Measurements from ENCODE around the gene G2E3. TPM values are rescaled to one million over a fixed set of nuclear protein-coding genes. Genes with fewer than 3 reads are reported as not detected.
"Not testable (repeated sequence)": the region's sequence is repeated elsewhere in the genome, so short reads cannot be mapped to it uniquely, and the experiment has no call there.

Gene G2E3
- total RNA-seq, 1 donor from 2014 or later: 39.3 TPM

DNA sequence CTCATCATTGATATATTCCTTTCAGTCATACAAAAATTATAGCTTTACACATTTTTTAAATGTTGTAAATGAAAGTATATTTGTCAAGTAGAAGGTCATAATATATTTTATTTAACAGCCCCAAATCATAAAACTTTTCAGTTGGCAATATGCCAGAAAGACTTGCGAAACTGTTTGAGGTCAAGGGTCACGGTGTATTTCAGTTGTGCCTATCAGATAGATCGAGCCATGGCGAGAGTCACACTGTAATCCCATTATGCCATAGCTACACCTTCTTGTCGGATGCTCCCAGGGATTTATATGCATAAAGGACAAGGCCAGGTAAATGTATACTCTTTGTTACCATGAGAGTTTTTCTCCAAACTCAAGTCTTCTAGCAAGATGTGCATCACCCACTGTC lies 26.7 kb upstream of the G2E3 start:
- peaks cover 7% of the 10 kb centered on the region for H3K27me3 Mint-ChIP-seq (ENCODE audit: low read depth)
- no peaks in the 10 kb centered on the region for H3K9me3 Mint-ChIP-seq
- H3K4me1 Mint-ChIP-seq: no peaks in the 10 kb centered on the region
- H3K27ac Mint-ChIP-seq: no peak overlapping the region
- H3K4me3 Mint-ChIP-seq: no peak overlapping the region
- TF ChIP-seq, protein P1, sequence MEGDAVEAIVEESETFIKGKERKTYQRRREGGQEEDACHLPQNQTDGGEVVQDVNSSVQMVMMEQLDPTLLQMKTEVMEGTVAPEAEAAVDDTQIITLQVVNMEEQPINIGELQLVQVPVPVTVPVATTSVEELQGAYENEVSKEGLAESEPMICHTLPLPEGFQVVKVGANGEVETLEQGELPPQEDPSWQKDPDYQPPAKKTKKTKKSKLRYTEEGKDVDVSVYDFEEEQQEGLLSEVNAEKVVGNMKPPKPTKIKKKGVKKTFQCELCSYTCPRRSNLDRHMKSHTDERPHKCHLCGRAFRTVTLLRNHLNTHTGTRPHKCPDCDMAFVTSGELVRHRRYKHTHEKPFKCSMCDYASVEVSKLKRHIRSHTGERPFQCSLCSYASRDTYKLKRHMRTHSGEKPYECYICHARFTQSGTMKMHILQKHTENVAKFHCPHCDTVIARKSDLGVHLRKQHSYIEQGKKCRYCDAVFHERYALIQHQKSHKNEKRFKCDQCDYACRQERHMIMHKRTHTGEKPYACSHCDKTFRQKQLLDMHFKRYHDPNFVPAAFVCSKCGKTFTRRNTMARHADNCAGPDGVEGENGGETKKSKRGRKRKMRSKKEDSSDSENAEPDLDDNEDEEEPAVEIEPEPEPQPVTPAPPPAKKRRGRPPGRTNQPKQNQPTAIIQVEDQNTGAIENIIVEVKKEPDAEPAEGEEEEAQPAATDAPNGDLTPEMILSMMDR (IDR thresholded peaks at IDR 0.05; ENCODE audit: unreplicated experiment): no peak
- DNase-seq (ENCODE audit: low spot score in 2 of 2, unreplicated experiment in 2 of 2): no peak
- H3K36me3 Mint-ChIP-seq: no peaks in the 10 kb centered on the region

DNA sequence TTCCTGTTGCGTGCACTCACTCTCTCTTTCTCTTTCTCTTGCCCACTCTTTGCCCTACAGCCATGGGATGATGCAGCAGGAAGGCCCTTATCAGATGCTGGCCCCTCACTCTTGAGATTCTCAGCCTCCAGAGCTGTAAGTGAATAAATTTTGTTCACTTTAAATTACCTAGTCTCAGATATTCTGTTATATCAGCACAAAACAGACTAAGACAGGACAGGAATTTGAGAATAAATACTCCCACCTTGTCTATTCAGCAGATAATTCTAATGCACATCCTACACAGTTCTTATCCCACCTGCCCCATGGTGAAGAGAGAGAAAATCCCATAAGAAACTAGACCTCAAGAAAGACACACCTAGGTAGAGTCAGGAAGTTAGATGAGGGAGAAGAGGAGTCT lies 25.8 kb upstream of the G2E3 start:
- TF ChIP-seq, protein P1 (IDR thresholded peaks at IDR 0.05; ENCODE audit: unreplicated experiment): no peak
- Mint-ChIP-seq H3K27me3 (ENCODE audit: low read depth) (peaks cover 15% of the 10 kb centered on the region), H3K4me1 (no peaks in the 10 kb centered on the region), H3K36me3 (no peaks in the 10 kb centered on the region), H3K27ac (no peak overlapping the region), H3K4me3 (no peak overlapping the region), H3K9me3 (no peaks in the 10 kb centered on the region)
- no peak for DNase-seq (ENCODE audit: low spot score in 2 of 2, unreplicated experiment in 2 of 2)

DNA sequence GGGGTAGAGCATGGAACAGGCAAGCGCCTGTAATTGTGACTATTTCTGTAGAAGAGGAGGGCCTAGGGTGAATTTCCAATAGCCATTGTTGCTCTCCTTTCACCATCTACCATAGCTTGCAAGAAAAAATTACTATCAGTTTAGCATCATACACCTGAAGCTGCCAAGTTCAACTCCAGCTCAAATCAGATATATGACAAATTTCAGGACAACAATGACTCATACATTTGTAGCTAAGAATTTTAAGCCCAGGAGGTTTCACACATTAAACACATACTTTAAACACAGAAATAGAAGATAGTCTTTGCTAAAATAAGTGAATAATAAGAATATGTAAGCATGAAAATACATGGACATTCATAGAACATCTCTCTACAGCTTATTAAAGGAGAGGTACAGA lies 17.6 kb upstream of the G2E3 start:
- H3K27ac Mint-ChIP-seq: no peak overlapping the region
- DNase-seq (ENCODE audit: low spot score in 2 of 2, unreplicated experiment in 2 of 2): no peak
- peaks cover 19% of the 10 kb centered on the region for H3K27me3 Mint-ChIP-seq (ENCODE audit: low read depth)
- H3K4me3 Mint-ChIP-seq: no peak overlapping the region
- H3K4me1 Mint-ChIP-seq: no peaks in the 10 kb centered on the region
- H3K9me3 Mint-ChIP-seq: peaks cover 7% of the 10 kb centered on the region
- H3K36me3 Mint-ChIP-seq: no peaks in the 10 kb centered on the region
- TF ChIP-seq, protein P1 (IDR thresholded peaks at IDR 0.05; ENCODE audit: unreplicated experiment): no peak

DNA sequence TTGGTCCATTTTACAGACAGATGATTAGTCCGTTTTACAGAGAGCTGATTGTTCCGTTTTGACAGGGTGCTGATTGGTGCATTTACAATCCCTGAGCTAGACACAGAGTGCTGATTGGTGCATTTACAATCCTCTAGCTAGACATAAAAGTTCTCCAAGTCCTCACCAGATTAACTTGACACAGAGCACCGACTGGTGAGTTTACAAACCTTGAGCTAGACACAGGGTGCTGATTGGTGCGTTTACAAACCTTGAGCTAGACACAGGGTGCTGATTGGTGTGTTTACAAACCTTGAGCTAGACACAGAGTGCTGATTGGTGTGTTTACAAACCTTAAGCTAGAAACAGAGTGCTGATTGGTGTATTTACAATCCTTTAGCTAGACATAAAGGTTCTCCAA lies 12.2 kb upstream of the G2E3 start:
- H3K9me3 Mint-ChIP-seq: peaks cover 11% of the 10 kb centered on the region

DNA sequence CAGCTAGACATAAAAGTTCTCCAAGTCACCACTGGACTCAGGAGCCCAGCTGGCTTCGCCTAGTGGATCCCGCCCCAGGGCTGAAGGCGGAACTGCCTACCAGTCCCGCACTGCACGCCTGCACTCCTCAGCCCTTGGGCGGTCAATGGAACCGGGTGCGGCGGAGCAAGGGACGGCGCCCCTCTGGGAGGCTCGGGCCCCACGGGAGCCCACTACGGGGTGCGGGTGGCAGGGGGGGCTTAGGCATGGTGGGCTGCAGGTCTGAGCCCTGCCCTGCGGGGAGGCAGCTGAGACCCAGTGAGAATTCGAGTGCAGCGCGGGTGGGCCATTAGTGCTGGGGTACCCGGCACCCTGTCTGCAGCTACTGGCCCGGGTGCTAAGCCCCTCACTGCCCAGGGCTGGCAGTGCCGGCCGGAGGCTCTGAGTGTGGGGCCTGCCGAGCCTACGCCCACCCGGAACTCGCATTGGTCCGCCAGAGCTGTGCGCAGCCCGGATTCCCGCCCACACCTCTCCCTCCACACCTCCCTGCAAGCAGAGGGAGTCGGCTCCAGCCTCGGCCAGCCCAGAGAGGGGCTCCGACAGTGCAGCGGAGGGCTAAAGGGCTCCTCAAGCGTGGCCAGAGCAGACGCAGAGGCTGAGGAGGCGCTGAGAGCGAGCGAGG lies 11.4 kb upstream of the G2E3 start:
- TF ChIP-seq, protein P1 (IDR thresholded peaks at IDR 0.05; ENCODE audit: unreplicated experiment): no peak
- Mint-ChIP-seq H3K9me3 (peaks cover 11% of the 10 kb centered on the region), H3K4me3 (no peak overlapping the region), H3K27me3 (ENCODE audit: low read depth) (peaks cover 5% of the 10 kb centered on the region), H3K4me1 (no peaks in the 10 kb centered on the region), H3K27ac (no peak overlapping the region), H3K36me3 (no peaks in the 10 kb centered on the region)
- DNase-seq (ENCODE audit: low spot score in 2 of 2, unreplicated experiment in 2 of 2): no peak

More for the DNA sequence above, 12.2 kb upstream of the G2E3 start:
- not testable (repeated sequence) for H3K36me3 Mint-ChIP-seq; H3K27ac Mint-ChIP-seq; H3K4me3 Mint-ChIP-seq; DNase-seq (ENCODE audit: low spot score in 2 of 2, unreplicated experiment in 2 of 2); H3K4me1 Mint-ChIP-seq; H3K27me3 Mint-ChIP-seq (ENCODE audit: low read depth)

DNA sequence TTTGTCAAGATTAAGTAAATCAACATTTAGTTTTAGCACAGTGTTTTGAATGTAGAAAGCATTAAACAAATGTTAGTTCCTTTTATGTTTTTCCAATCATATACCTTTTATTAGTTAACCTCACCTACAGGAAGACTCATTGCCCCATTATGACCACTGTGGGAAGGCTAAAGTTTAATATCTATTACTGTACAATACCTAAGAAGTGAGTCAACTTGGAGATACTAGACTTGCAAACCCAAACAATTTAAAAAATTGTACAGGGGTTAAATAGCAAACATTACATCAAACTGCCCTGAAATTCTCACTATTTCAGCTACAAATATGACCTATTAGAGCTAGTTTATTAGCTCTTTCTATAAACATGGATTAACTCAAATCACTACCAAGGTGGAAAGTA lies 8.6 kb upstream of the G2E3 start:
- TF ChIP-seq, protein P1 (IDR thresholded peaks at IDR 0.05; ENCODE audit: unreplicated experiment): no peak
- Mint-ChIP-seq H3K27me3 (ENCODE audit: low read depth) (peaks cover 5% of the 10 kb centered on the region), H3K9me3 (peaks cover 9% of the 10 kb centered on the region), H3K4me1 (peaks cover 3% of the 10 kb centered on the region), H3K4me3 (no peak overlapping the region), H3K36me3 (no peaks in the 10 kb centered on the region), H3K27ac (no peak overlapping the region)
- no peak for DNase-seq (ENCODE audit: low spot score in 2 of 2, unreplicated experiment in 2 of 2)

All from mesothelial cell of epicardium (in vitro differentiated cells).